Stimulated activated CD4-positive, alpha-beta T cell treated with anti-CD3 and anti-CD28 coated beads, Interleukin-1b, Interleukin-23, amount 100 ng/mL, for 1 hour (primary cell): Measurements from ENCODE around the gene ADAM12.

ENCODE experiments used
- DNase-seq, 2 donors: peaks; one replicate each; pipeline ENCODE4 v3.0.0-alpha.2; 2020; ENCODE audit warnings: low read depth in 2 of 2

The ADAM12 gene

DNA sequence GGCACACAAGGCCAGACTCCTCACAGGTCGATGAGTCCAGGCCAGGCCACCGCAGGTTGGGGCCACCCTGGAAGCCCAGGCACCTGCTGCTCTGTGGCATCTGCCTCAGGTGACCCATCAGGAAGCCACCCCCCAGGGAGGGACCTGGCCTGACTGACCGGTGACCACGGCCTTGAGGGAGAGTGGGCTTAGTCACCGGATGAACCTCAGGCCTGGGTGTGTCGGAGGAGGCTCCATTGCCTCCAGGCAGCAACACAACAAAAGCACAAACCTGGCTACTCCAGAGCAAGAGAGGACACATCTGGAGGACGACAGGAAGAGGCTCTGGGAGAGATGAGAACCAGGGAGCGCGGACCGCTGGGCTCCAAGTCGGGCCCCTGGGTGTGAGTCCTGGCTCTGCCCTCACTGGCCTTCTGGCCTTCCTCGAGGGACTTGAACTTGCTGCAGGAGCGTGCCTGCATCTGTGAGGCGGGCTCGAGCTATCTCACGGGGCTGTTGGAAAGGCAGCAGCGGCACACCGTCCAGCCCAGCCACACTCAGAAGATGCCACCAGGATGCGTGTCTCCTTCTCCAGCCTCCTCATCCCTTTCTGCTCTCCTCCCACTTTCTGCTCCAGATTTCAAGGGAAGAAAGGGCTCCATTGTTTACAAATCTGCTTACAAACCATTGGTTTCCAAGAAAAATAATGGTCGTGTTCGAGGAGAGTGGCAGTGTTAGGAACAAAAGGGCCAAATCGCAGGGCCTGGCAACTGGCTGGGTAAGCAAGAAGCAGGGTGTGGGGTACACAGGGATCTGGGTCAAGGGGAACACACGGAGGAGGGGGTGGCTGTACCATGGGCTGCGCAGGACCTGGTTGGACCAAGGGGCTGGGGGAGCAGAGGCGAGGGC is 152.9 kb downstream of the ADAM12 start:
- DNase-seq: no peak

DNA sequence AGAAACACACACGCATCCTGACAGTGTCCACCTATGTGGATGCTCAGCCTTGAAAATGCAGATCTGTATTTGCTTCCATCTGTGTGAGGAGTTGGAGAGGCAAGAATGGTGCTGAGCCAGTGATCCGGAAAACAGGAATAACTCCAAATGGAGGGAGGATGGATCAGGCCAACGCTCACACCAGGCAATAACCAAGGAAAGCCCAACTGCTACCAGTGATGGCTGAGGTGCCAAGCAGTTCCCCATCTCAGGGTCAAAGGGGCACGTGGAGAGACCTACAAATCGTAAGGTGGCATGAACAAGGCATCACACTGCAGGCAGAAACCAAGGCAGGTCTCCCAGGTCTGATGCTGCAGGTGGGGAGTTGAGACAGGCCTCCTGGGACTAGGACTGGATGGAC is 153.6 kb downstream of the ADAM12 start:
- DNase-seq: no peak

DNA sequence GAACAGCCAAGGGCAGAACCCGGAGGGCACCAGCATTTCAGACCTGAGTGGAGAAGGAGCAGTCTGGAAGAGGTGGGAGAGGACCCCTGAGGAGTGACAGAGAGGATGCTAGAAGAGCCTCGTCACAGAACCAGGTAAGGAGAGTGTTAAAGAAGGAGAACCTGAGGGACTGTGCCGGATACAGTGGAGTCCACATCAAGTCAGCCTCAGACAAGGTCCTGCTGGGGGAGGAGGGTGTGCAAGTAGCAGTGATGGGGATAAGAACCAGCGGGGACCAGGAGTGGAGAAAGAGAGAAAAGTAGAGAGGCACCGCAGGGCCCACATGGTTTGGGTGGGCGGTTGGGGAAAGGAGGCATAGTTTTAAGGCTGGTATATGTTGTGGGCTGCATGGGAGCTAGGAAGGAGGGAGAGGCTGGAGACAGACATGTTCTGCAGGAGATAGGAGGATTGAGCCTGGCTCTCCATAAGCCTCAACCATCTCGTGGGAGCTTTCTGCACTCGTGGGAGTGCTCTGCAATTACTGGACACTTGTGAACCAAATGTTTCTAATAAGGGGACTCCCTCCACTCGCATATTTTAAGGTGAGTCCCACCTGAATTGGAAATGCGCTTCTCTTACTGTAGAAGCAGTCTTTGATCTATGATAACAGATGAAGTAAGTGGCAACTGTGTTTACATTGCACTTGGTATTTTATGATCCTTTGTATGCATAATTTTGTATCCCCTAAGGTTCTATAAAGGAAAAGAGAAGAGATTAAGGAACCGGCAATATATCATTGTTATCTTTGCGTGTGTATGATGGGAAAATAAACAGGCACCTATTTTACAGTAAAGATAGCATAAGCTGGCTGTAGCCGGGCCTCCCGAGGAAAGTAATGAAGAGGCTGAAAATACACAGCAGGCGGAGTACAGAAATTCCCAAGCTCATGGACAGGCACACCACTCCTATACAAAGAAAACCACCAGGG is 154.8 kb downstream of the ADAM12 start:
- no peak for DNase-seq

DNA sequence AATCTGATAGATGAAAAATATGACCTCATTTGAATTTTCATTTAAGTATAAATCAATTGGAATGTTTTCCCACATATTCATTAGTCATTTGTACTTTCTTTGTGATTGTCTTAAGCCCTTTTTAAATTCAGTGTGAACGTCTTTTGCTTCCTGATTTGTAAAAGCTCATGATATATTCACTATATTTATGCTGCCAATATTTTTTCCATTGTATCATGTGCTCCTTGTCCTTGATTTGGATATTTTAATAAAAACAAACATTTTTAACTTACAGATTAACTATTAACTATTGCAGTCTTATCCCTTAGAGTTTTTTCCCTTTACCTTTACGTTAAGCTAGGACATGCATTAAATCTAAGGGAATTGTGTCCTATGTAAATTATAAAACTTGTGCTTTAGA is 157.7 kb downstream of the ADAM12 start:
- DNase-seq: no peak

- DNase-seq: no peak
Observed at GRCh38 chr10:126229686-126230085, 158.6 kb downstream of the ADAM12 start.

DNA sequence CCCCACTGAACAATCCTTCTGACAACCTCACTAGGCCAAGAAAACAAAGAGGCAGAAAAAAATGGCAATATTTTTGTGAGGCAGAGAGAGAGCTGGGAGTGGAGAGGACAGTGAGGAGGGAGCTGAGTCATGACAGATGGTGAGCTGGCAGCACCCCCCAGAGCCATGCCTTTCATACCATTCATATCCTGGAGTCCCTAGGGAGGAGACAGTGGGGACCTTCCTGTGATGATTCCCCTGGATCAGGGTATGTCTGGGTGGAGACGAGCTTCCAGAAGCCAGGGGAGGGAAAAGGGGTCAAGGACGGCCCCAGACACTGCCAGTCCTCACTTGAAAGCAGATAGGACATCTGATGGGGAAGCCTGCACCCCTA is 160.5 kb downstream of the ADAM12 start:
- no peak for DNase-seq

DNA sequence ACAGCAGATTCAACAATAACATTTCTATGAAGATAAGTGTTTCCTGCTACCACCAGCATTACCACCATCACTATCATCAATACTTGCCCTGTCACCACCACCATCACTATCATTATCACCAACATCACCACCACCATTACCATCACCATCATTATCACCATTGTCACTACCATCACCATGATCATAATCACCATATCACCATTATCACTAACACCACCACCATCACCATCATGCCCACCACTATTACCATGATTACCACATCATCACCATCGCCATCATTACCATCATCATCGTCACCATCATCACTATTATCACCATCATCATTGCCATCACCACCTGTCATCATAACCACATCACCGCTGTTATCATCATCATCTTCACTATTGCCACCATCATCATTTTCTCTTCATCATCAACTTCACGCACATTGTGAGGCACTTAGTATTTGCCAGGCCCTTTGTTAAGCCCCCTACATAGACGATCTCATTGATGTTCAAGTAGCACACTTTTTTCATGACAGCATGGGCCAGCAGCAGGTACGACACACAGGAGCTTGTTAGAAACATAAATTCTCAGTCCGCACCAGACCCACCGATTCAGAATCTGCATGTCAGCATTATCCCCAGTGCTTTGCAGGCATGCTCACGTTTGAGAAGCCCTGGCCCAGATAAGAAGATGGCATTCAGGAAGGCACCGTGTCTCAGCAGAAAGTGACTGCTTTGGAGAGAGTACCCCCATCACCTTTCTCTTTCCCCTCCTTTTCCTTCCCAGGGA is 161.1 kb downstream of the ADAM12 start:
- DNase-seq: no peak

DNA sequence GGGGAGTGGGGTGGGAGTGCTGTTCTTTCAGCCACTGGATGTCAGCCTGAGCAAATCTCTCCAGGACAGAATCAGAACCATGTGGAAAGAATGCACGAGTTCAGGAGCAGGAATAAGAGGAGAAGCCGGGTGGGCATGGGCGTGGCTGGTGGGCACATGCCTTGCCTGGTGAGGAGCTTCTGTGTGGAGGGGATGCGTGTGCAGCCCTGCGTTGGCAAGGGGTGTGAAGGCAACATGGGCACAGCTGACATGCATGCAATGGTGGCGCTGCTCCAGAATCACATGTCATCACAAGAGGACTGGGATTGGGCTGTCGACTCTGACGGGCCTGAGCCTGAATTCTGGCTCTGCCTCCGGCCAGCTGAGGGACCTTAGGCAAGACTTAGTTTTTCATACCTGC is 162.1 kb downstream of the ADAM12 start:
- no peak for DNase-seq

DNA sequence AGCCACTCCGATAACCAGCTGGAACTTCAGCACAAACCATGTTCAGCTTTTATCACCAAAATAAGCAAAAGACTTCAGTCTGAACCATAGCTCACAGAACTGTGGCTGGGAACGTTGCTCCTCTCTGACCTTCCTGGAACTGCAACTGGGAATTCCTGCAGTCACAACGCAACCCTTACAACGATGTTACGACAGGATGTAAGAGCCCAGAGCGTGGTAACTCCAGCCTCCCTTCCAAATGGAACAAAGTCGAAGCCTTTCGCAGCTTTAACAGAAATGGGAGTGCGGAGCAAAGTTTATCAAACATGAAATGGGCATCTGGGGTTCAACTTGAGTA is 162.6 kb downstream of the ADAM12 start:
- DNase-seq: no peak

- DNase-seq: no peak
Observed at GRCh38 chr10:126224967-126225671, 163.2 kb downstream of the ADAM12 start.

- no peak for DNase-seq
Observed at GRCh38 chr10:126223512-126224067, 164.7 kb downstream of the ADAM12 start.

DNA sequence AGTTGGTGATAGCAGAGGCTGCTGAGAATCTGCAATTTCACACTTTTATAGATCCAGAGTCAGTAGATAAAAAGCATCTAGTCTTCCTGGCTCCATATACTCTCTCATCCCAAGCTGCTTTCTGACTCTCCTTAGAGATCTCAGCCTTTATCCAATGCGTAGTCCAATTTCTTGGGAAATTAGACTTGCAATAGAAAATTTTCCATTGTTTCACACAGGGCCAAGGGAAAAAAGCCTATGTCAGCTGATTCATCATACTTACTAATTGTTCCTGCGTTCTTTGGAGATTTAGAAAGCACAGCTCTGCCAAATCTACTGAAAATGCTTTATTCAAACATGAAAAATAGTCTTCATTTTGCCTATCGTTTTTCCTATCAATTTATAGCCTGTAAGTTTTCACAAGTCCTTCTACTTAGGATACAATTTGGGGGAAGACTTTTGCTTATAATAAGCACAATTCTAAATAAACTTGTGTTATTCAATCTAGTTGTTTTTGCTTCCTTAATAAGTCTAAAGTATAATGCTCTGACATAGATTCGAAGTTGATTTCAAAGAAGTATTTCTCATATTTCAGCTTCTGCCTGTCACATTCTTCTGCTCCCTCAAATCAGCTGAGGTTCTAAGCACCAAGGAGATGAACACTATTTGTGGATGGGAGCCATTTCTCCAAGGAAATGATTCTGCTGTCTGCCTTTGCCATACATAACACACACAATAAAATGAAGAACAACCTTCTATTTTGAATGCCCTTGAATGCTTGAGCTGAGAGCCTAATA is 165.4 kb downstream of the ADAM12 start:
- no peak for DNase-seq

DNA sequence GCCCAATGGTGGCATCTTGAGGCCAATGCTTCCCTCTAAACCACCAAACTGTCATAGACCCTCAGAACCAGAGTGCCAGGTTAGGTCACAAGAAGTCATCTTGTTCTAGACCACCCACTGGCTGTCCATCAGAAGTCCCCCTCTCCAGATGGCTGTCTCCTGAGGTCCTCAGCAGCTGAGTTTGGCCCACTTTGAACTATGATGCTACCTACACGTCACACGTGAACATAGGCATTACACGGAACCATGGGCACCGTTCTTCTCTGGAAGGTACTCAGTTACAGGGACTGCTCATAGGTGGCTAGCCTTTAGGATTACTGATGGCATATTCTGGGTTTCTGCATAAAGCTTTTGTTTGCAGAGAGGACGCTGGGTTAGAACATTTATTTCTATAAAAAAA is 166.4 kb downstream of the ADAM12 start:
- no peak for DNase-seq

- no peak for DNase-seq
Observed at GRCh38 chr10:126218778-126219649, 169.3 kb downstream of the ADAM12 start.

DNA sequence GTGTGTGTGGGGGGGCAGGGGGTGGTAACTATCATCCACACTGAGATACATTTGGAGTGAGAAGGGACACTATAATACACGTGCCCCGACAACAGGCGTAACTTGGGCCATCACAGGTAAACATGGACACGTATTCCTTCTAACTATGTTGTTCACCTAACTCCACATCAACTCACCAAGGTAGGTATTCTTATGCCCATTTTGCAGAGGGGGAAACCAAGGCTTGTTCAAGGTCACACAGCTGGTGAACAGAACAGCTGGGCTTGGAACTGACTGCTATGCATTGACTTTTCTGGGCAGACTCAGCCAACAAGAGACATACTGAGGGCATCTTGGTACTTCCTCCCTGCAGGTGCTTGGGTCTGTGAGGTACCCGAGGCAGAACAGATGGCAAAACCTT is 170.1 kb downstream of the ADAM12 start:
- DNase-seq: no peak

GRCh38 chr10:126216632-126216961 is 171.7 kb downstream of the ADAM12 start:
- DNase-seq: no peak

DNA sequence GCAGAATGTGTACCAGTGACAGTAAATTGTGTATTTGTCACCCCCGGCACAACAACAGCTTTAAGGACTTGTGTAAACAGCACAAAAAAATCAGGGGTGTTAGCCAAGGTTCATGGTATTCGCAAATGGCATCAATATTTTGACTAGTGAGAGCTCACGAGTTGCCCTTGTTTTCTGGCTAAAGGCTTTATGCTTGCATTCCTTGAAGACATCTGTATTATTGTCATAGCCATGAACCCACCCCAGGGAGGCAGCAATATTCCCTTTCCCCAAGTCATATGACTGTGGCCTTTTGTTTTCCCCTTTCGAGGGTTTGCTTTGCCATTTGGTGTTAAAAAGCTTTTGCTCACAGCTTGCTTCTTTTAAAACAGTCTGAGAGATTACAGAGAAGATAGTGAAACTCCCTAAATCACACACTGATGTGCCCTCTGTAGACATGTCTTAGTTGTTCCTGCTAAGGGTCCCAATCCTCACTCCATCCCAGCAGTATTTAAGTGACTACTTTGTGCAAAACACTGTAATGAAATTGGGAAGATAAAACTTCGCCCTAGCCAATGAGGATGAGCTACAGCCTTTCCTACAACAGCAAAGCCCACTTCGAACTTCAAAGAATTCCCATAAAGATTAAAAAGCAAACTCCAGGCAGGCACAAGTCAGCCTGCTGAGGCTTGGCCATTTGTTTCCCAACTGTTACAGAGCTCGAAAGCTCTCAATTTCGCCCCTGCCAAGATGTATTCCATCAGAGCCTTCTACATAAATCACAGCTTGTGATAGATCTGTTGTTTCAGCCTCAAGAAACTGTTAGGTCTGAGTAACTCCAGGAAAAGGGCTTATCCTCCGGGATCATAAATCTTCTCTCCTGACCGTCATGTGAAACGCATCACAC is 172.3 kb downstream of the ADAM12 start:
- DNase-seq: no peak

GRCh38 chr10:126214679-126215078 is 173.6 kb downstream of the ADAM12 start:
- no peak for DNase-seq
